BJ (cell line): ENCODE measurements around the gene SARM1. TPM values are rescaled to one million over a fixed set of nuclear protein-coding genes. Genes with fewer than 3 reads are reported as not detected.

ENCODE experiments used
- CTCF ChIA-PET: fragments of 350-600 bp; formaldehyde crosslinking; extraction: SDS; loops from one replicate; lab custom pipeline; 2021; ENCODE audit warnings: antibody characterized with exemption, inconsistent platforms; lab: Yijun Ruan, JAX
- POLR2A ChIA-PET: fragments of 300-600 bp; sonication (Branson Sonifier 250); formaldehyde crosslinking; extraction: SDS; loops from one replicate; lab custom pipeline; 2021; ENCODE audit warnings: antibody characterized with exemption; lab: Charles Lee
- DNase-seq: peaks from one replicate; pipeline ENCODE4 v3.0.0-alpha.2; 2011; ENCODE audit warnings: low read depth
- H3K27me3 ChIP-seq: 2 replicates; pipeline ENCODE4 v1.6.0; 2011; ENCODE audit warnings: low read length; ENCODE audit not compliant: control insufficient read depth, insufficient read depth
- H3K36me3 ChIP-seq: 2 replicates; pipeline ENCODE4 v1.5.1; 2011; ENCODE audit warnings: low read length; ENCODE audit not compliant: control insufficient read depth, insufficient read depth
- H3K4me3 ChIP-seq: 2 replicates; pipeline ENCODE4 v1.5.1; 2011; ENCODE audit warnings: low read depth, mild to moderate bottlenecking, control low read depth, low read length
- CTCF ChIP-seq: IDR thresholded peaks from 2 replicates; pipeline ENCODE4 v1.5.1; 2011; ENCODE audit warnings: low read depth, mild to moderate bottlenecking, control low read depth, inconsistent platforms, low read length, moderate library complexity; ENCODE audit not compliant: insufficient read depth
- polyA minus RNA-seq: library from RNA; depleted of rRNA, polyadenylated mRNA; stranded (reverse); fragments of >200 nt; gene quantifications from 2 replicates; pipeline ENCODE4 v1.2.3, GENCODE V29; 2011; rRNA and poly(A)+ RNA removed
- polyA plus RNA-seq: library from polyadenylated mRNA; depleted of rRNA; stranded (reverse); fragments of >200 nt; gene quantifications from 2 replicates; pipeline ENCODE4 v1.2.3, GENCODE V29; 2011; rRNA removed

Gene SARM1
- polyA plus RNA-seq (8.7 and 13.4 TPM in 2 replicates), polyA minus RNA-seq (12.5 and 15.6 TPM in 2 replicates)

- no peak for TF ChIP-seq CTCF
- no peaks in the 10 kb centered on the region for H3K27me3 ChIP-seq
- POLR2A ChIA-PET = no interaction called here
- CTCF ChIA-PET = interaction anchor here (1.9 kb wide), 1 partner anchor 10 kb away, joined by 5 read pairs; no protein-coding TSS in a partner anchor
- no peaks in the 10 kb centered on the region for H3K36me3 ChIP-seq
- H3K4me3 ChIP-seq = peak within 1 kb of the TSS; percentile 73
- DNase-seq = peak; percentile 62
Measured at GRCh38 chr17:28371245-28372202, at the start of gene SARM1. TSS of gene SARM1 (plus strand) at chr17:28371694. CDS start at chr17:28372033, 339 bp downstream.

- POLR2A ChIA-PET = no interaction called here
- no peak overlapping the region for H3K4me3 ChIP-seq
- H3K27me3 ChIP-seq = no peaks in the 10 kb centered on the region
- CTCF ChIA-PET = no interaction called here
- H3K36me3 ChIP-seq = peaks cover 11% of the 10 kb centered on the region
- no peak for TF ChIP-seq CTCF
- DNase-seq = no peak
Measured at GRCh38 chr17:28324267-28324745, 47.2 kb upstream of the SARM1 start.

- Histone ChIP-seq H3K36me3 (peaks cover 12% of the 10 kb centered on the region), H3K27me3 (no peaks in the 10 kb centered on the region), H3K4me3 (no peak overlapping the region)
- no peak for TF ChIP-seq CTCF
- ChIA-PET POLR2A (no interaction called here), CTCF (no interaction called here)
- no peak for DNase-seq
Measured at GRCh38 chr17:28324781-28325180, 46.7 kb upstream of the SARM1 start.

GRCh38 chr17:28325211-28325610 is 46.3 kb upstream of the SARM1 start:
- ChIA-PET POLR2A (no interaction called here), CTCF (no interaction called here)
- H3K4me3 ChIP-seq = no peak overlapping the region
- DNase-seq = no peak
- no peaks in the 10 kb centered on the region for H3K27me3 ChIP-seq
- peaks cover 12% of the 10 kb centered on the region for H3K36me3 ChIP-seq
- TF ChIP-seq CTCF = no peak

GRCh38 chr17:28326114-28326513 is 45.4 kb upstream of the SARM1 start:
- CTCF ChIA-PET = interaction anchor here (0.9 kb wide), 1 partner anchor 9 kb away, joined by 5 read pairs; the partner anchor contains the start of genes IFT20 and TNFAIP1
- POLR2A ChIA-PET = no interaction called here
- no peak for TF ChIP-seq CTCF
- peaks cover 17% of the 10 kb centered on the region for H3K36me3 ChIP-seq
- no peaks in the 10 kb centered on the region for H3K27me3 ChIP-seq
- H3K4me3 ChIP-seq = no peak overlapping the region
- DNase-seq = no peak
